DMS153 treated with DMSO at 0.1 percent for 48 hours (cell line): ENCODE results near the gene ASB3.
"Not testable (repeated sequence)": the region's sequence is repeated elsewhere in the genome, so short reads cannot be mapped to it uniquely, and the experiment has no call there.

Experiments
- DNase-seq: peaks from one replicate; lab custom pipeline; 2025; ENCODE audit not compliant: unreplicated experiment; lab: John Stamatoyannopoulos, UW

ASB3 gene

GRCh38 chr2:53660886-53661285 is 125.9 kb downstream of the ASB3 start:
- DNase-seq: no peak

GRCh38 chr2:53658474-53658873 is 128.3 kb downstream of the ASB3 start:
- not testable (repeated sequence) for DNase-seq

DNA sequence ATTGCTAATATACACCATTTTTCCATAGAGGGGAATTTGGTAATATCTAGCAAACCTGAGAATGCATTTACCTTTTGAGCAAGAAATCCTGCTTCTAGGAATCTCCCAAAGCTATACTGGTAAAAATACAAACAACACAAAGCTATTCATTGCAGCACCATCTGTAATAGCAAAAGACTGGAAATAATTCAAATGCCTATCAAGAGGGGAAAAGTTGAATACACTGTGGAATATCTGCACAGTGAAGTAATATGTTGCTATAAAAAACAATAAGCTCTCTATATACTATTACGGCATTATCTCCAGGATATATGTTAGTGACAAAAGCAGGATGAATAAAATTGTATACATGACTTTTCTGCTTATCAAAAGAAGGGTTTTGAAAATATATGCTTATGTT is 131.5 kb downstream of the ASB3 start:
- no peak for DNase-seq

- no peak for DNase-seq
These were observed 132.4 kb downstream of the ASB3 start for GRCh38 chr2:53654396-53654795.

DNA sequence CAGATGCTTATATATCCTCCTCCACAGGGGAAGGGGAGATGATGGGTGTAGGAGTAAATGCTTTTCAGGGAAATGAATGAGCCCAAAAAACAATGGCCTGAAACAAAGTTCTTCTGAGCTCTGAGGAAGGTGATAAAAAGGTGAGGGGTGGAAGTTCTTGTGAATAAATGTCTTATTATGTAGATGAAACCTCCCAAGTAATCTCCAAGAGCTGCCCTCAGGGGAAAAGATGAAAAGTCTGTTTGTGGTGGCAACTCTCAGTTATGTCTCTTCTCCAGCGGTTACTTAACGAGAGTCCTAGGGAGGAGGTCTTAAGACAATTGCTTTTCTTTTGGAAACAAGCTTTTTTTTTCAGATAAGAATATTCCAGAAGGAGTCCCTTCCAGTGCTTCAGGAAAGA is 134.6 kb downstream of the ASB3 start:
- no peak for DNase-seq

- no peak for DNase-seq
These were observed 140.0 kb downstream of the ASB3 start for GRCh38 chr2:53646788-53647187.

GRCh38 chr2:53641290-53641689 is 145.5 kb downstream of the ASB3 start:
- DNase-seq: no peak

DNA sequence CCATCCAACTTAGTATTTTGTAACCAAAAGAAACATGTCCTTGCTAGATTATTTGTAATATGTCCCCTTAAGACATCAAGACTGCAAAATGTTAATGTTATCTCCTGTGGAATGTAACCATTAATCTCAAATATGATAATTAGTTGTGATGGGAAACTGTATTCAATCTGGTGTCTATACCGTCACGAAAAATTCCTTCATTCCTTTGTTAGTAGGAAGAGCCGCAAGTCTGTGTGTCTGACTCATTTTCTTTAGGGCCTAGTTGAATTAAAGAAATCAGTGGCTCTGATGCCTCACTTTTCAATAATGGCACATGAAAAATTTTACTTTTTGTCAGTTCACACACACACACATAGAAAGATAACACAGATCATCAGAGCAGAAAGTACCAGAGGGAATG is 146.3 kb downstream of the ASB3 start:
- no peak for DNase-seq

GRCh38 chr2:53636596-53636995 is 150.2 kb downstream of the ASB3 start:
- no peak for DNase-seq

DNA sequence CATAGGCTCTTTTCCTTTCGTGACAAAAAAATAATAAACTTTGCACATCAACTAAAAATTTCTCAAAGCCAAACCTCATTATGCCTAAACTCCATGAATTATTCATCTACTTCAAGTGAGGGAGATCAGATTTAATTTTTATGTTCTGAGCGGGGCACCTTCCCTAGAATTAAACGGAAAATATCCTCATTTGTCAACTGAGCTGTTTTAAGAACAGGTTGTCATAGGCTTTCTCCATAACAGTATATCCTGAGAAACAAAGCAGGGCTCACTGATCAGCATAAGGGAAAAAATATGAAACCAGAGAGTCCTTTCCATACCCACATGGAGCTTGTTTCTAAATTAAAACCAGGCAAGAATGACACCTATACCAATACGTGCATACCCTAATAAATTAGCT is 150.6 kb downstream of the ASB3 start:
- DNase-seq: no peak

- no peak for DNase-seq
These were observed 151.1 kb downstream of the ASB3 start for GRCh38 chr2:53635694-53636093.

DNA sequence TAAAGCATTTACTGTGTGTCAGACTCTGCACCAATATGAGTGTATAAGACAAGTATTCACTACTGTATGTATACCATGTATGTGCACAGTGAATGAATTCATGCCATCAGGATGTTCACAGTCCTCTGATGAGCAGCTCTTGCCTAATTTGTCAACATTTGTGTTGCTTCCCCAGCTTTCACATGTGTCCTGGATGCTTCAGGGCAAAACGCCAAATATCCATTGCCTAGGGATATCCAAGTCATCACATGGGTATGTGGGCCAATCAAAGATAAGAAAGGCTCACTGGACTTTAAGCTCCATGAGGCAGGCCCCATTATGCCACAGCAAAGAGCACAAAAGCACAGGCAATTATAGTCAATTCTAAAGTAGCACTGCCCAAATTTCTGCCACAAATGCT is 153.3 kb downstream of the ASB3 start:
- DNase-seq: no peak

- DNase-seq: no peak
These were observed 154.0 kb downstream of the ASB3 start for GRCh38 chr2:53632714-53633113.

DNA sequence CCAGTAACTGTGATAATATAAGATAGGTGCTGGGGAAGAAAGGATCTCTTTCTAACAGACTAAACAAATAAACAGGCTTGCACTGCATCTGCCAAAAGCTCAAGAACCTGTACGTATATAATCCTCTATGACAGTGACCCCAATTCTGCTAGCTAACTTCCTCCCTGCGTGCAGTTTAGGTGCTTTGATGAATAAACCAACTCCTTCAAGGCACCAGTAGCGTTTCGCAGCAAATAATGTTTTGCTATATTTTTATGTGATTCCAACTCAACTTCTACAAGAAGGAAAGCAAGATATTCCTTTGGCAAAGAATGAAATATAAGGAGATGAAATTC is 154.7 kb downstream of the ASB3 start:
- no peak for DNase-seq

GRCh38 chr2:53631313-53632125 is 155.2 kb downstream of the ASB3 start:
- DNase-seq: peak; percentile 14

GRCh38 chr2:53630026-53630606 is 156.6 kb downstream of the ASB3 start:
- no peak for DNase-seq

GRCh38 chr2:53629501-53629900 is 157.3 kb downstream of the ASB3 start:
- no peak for DNase-seq

DNA sequence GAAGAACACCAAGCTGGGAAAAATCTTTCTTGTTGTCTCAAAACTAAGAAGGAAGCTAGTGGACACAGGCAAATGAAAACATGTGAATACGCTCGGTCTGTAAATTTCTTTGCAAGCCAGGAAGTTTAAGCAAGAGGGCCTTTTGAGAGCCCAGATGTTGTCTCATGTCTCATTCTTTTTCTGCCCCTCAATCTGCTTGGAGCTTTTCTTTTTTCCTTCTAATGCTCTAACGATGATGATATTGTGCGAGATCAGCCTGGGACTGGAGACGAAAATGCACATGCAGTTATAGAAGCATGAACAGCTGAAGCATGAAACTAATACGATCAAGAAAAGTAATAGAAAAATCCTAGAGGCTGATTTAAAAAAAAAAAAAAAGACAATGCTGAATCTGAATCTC is 157.8 kb downstream of the ASB3 start:
- no peak for DNase-seq

GRCh38 chr2:53622141-53622540 is 164.6 kb downstream of the ASB3 start:
- no peak for DNase-seq

- DNase-seq: no peak
These were observed 165.8 kb downstream of the ASB3 start for GRCh38 chr2:53620981-53621380.
